Mononuclear cell (primary cell): ENCODE results near the gene ARFIP2. TPM values are rescaled to one million over a fixed set of nuclear protein-coding genes. Genes with fewer than 3 reads are reported as not detected.

Source experiments
- H3K27me3 ChIP-seq: 2 replicates; pipeline ENCODE4 v1.6.0; 2011; ENCODE audit warnings: low read length, control low read depth; ENCODE audit not compliant: insufficient read depth
- H3K4me1 ChIP-seq: 2 replicates; pipeline ENCODE4 v1.5.1; 2011; ENCODE audit warnings: mild to moderate bottlenecking, low read length, control low read depth; ENCODE audit not compliant: insufficient read depth
- H3K4me3 ChIP-seq: 2 replicates; pipeline ENCODE4 v1.5.1; 2011; ENCODE audit warnings: mild to moderate bottlenecking, low read length, moderate library complexity
- H3K9me3 ChIP-seq: 2 replicates; pipeline ENCODE4 v1.5.1; 2011; ENCODE audit warnings: low read depth, mild to moderate bottlenecking, control low read depth, low read length
- total RNA-seq: library from RNA; depleted of rRNA; stranded (reverse); fragments of >200 nt; gene quantifications from one replicate; pipeline ENCODE4 v1.2.3, GENCODE V29; 2012

The ARFIP2 gene
- total RNA-seq, 1 donor = 33.3 TPM

DNA sequence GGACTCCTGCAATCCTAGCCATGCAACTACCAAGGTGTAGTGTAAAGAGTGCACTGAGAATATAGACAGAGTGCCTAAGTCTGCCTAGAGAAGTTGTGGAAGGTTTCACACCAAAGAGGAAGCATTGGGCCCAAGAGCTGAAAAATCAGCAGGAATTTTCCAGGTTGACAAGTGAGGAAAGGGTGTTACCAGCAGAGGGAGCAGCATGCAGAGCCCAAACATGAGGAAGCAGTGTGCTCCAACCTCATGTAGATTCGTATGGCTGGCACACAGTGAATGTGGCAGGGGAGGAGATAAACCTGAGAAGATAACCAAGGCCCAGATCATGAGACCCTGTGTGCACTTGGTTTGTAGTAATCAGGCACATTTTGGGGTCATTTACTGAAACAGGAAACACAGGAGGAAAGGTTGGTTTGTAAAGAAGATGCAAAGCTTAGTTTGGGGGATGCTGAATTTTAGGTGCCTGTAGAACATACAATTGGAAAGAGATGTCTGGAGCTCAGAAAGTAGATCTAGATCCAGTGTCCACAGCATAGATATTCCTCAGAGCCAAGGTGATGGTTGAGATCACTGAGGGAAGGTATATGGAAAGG lies 42.1 kb downstream of the ARFIP2 start:
- H3K9me3 ChIP-seq = no peaks in the 10 kb centered on the region
- H3K4me1 ChIP-seq = peaks cover 19% of the 10 kb centered on the region
- H3K27me3 ChIP-seq = no peaks in the 10 kb centered on the region
- no peak overlapping the region for H3K4me3 ChIP-seq

DNA sequence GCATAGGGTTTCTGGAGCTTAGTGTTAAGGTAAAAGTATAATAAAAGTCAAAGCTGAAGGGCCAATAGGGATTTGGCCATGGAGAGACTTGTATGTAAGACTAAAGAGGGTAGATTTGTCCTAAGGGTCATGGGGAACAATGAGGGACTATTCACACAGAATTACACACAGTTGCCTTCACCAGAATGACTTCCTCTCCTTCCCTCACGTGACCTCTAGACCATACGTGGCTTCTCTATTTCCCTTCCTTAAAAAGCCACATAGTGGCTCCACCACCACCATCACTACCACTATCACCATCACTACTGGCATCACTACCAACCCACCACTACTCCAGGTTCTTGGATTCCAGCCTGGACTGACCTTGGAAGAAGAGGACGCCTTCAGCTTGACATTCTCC lies 43.1 kb downstream of the ARFIP2 start:
- no peaks in the 10 kb centered on the region for H3K27me3 ChIP-seq
- H3K9me3 ChIP-seq = no peaks in the 10 kb centered on the region
- peaks cover 19% of the 10 kb centered on the region for H3K4me1 ChIP-seq
- no peak overlapping the region for H3K4me3 ChIP-seq

DNA sequence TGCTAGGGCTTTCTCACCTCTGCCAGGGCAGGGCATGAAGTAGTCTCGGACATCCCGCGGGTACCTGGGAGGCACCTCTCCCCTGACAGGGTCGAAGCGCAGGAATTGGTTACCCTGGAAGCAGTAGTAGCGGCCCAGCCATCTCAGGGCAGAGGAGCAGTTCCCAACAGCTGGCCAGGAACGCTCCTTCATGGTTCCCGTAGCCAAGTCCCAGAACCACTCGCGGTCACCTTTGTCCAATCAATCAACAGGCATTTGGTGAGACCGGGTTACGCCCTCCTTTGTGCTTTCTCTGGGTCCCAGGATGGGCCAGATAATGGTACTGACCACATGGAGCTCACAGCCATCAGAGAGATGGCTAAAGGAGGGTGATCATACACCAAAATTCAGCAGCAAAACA lies 43.7 kb downstream of the ARFIP2 start:
- Histone ChIP-seq H3K4me1 (peaks cover 19% of the 10 kb centered on the region), H3K27me3 (no peaks in the 10 kb centered on the region), H3K4me3 (no peak overlapping the region), H3K9me3 (no peaks in the 10 kb centered on the region)

DNA sequence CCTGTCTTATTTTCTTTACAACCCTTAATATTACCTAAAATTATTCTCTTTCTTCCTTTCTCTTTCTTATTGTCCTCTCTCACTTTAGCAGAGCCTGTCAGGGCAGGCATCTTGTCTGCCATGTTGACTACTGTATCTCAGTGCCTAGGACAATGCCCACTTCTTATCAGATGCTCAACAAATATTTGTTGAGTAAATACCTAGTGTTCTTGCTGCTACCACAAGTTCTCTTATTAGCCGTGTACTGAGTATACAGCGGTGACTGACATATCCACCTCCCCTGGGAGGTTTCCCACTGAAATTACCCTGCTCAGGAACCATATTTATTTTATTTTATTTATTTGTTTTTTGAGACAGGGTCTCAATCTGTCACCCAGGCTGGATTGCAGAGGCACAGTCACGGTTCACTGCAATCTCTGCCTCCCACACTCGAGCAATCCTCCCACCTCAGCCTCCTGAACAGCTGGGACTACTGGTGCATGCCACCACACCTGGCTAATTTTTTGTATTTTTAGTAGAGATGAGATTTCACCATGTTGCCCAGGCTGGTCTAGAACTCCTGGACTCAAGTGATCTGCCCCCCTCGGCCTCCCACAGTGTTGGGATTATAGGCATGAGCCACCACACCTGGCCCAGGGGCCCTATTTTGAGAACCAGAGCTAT lies 47.0 kb downstream of the ARFIP2 start:
- Histone ChIP-seq H3K9me3 (no peaks in the 10 kb centered on the region), H3K4me3 (no peak overlapping the region), H3K27me3 (no peaks in the 10 kb centered on the region), H3K4me1 (peaks cover 19% of the 10 kb centered on the region)

DNA sequence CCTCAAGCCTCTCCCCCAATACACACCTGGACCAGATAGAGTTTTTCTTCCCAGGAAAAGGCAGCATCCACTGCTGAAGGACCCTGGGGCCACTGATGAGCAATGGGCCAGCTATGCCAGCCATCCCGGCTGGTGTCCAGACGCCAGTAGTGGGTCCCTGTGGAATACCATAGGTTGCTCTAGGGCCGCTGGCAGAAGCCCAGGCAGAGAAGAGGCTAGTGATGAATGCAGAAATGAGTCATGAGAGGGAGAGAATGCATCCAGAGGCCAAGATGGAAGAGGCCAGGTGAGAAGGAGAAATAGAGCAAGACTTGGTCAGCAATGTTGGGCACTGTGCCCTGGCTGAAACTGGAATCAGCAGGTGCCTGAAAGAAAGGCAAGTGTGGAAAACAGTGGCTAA lies 49.3 kb downstream of the ARFIP2 start:
- no peaks in the 10 kb centered on the region for H3K4me1 ChIP-seq
- no peak overlapping the region for H3K4me3 ChIP-seq
- H3K27me3 ChIP-seq = no peaks in the 10 kb centered on the region
- no peaks in the 10 kb centered on the region for H3K9me3 ChIP-seq

DNA sequence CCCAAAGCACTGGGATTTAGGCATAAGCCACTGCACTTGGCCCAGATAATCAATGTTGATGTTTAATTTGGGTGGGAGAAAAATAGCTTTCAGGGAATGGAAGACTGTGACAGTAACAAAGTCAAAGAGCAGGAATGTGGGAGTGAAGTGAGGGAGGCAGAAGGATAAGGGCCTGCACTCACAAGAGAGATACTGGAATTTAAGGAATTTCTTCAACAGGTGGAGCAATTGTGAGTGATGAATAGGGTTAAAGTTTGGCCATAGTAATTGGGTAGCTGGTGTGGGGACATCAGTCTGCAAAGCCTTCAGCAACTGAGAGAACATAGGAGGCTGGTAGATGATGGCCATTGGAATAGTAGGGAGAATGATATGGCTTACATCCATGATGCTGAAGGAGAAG lies 53.6 kb downstream of the ARFIP2 start:
- no peaks in the 10 kb centered on the region for H3K9me3 ChIP-seq
- H3K4me1 ChIP-seq = no peaks in the 10 kb centered on the region
- peaks cover 17% of the 10 kb centered on the region for H3K27me3 ChIP-seq
- no peak overlapping the region for H3K4me3 ChIP-seq

Other genes with a start within 250 kb of the ARFIP2 start
- gene FHIP1B, start 246.7 kb downstream of the ARFIP2 start, total RNA-seq = 27.6 TPM
- gene CNGA4, start 242.2 kb downstream of the ARFIP2 start, total RNA-seq = 0.21 TPM
- not detected for gene CCKBR, start 221.5 kb downstream of the ARFIP2 start, total RNA-seq
- 1.8 TPM for gene CAVIN3, start 160.8 kb downstream of the ARFIP2 start, total RNA-seq
- 21.1 TPM for gene SMPD1, start 90.9 kb downstream of the ARFIP2 start, total RNA-seq
- gene APBB1, start 62.2 kb downstream of the ARFIP2 start, total RNA-seq = 57.1 TPM
- 0.31 TPM for gene HPX, start 40.3 kb downstream of the ARFIP2 start, total RNA-seq
- gene TRIM3, start 7.4 kb downstream of the ARFIP2 start, total RNA-seq = 12.1 TPM
- 70.2 TPM for gene TIMM10B, start 170 bp upstream of the ARFIP2 start, total RNA-seq
- gene DNHD1, start 15.9 kb upstream of the ARFIP2 start, total RNA-seq = 18.3 TPM
- 19.0 TPM for gene RRP8, start 122.3 kb upstream of the ARFIP2 start, total RNA-seq
- gene ILK, start 122.4 kb upstream of the ARFIP2 start, total RNA-seq = 45.5 TPM
- gene TAF10, start 130.9 kb upstream of the ARFIP2 start, total RNA-seq = 33.2 TPM
- gene TPP1, start 138.1 kb upstream of the ARFIP2 start, total RNA-seq = 86.2 TPM
- gene DCHS1, start 174.5 kb upstream of the ARFIP2 start, total RNA-seq = 3.8 TPM
- 9.0 TPM for gene MRPL17, start 202.0 kb upstream of the ARFIP2 start, total RNA-seq